Measurements from ENCODE around the gene CHP1.

- TF ChIP-seq CTCF (conservative IDR thresholded peaks at IDR 0.05; ENCODE audit: low read depth, low read length) (no peak), EZH2 (IDR thresholded peaks at IDR 0.05; ENCODE audit: borderline replicate concordance, low read depth, low read length, poor library complexity, severe bottlenecking) (no peak)
Measured at GRCh38 chr15:41199470-41199869, 31.6 kb upstream of the CHP1 start.

All from A673 (cell line).